ENCODE results near the gene TRIM46.

The TRIM46 gene

GRCh38 chr1:155183775-155184221 lies 10.1 kb downstream of the TRIM46 start:
- Histone ChIP-seq H3K27me3 (no peaks in the 10 kb centered on the region), H3K36me3 (no peaks in the 10 kb centered on the region), H3K27ac (no peak overlapping the region), H3K4me3 (ENCODE audit: low read depth in 1 of 2, low read length in 1 of 2) (no peak overlapping the region), H3K4me1 (ENCODE audit: control insufficient read depth in 1 of 2, insufficient read depth in 1 of 2, low read depth in 1 of 2, low read length in 1 of 2) (no peaks in the 10 kb centered on the region), H3K9me3 (no peaks in the 10 kb centered on the region)
- no peak for TF ChIP-seq CTCF (IDR thresholded peaks at IDR 0.05)

- H3K4me3 ChIP-seq (ENCODE audit: low read depth in 1 of 2, low read length in 1 of 2) = no peak overlapping the region
- no peak overlapping the region for H3K27ac ChIP-seq
- no peaks in the 10 kb centered on the region for H3K27me3 ChIP-seq
- no peaks in the 10 kb centered on the region for H3K36me3 ChIP-seq
- TF ChIP-seq CTCF (IDR thresholded peaks at IDR 0.05) = no peak
- H3K9me3 ChIP-seq = no peaks in the 10 kb centered on the region
- H3K4me1 ChIP-seq (ENCODE audit: control insufficient read depth in 1 of 2, insufficient read depth in 1 of 2, low read depth in 1 of 2, low read length in 1 of 2) = no peaks in the 10 kb centered on the region
Observed at GRCh38 chr1:155184351-155184811, 10.7 kb downstream of the TRIM46 start.

GRCh38 chr1:155184835-155185782 lies 11.5 kb downstream of the TRIM46 start:
- Histone ChIP-seq H3K27ac (no peak overlapping the region), H3K4me3 (ENCODE audit: low read depth in 1 of 2, low read length in 1 of 2) (no peak overlapping the region), H3K36me3 (no peaks in the 10 kb centered on the region), H3K4me1 (ENCODE audit: control insufficient read depth in 1 of 2, insufficient read depth in 1 of 2, low read depth in 1 of 2, low read length in 1 of 2) (no peaks in the 10 kb centered on the region), H3K27me3 (no peaks in the 10 kb centered on the region), H3K9me3 (no peaks in the 10 kb centered on the region)
- TF ChIP-seq CTCF (IDR thresholded peaks at IDR 0.05) = no peak

GRCh38 chr1:155185783-155186066 lies 12.1 kb downstream of the TRIM46 start:
- H3K4me1 ChIP-seq (ENCODE audit: control insufficient read depth in 1 of 2, insufficient read depth in 1 of 2, low read depth in 1 of 2, low read length in 1 of 2) = no peaks in the 10 kb centered on the region
- no peaks in the 10 kb centered on the region for H3K9me3 ChIP-seq
- H3K36me3 ChIP-seq = no peaks in the 10 kb centered on the region
- no peaks in the 10 kb centered on the region for H3K27me3 ChIP-seq
- TF ChIP-seq CTCF (IDR thresholded peaks at IDR 0.05) = no peak
- no peak overlapping the region for H3K27ac ChIP-seq
- H3K4me3 ChIP-seq (ENCODE audit: low read depth in 1 of 2, low read length in 1 of 2) = no peak overlapping the region

- Histone ChIP-seq H3K9me3 (no peaks in the 10 kb centered on the region), H3K4me1 (ENCODE audit: control insufficient read depth in 1 of 2, insufficient read depth in 1 of 2, low read depth in 1 of 2, low read length in 1 of 2) (no peaks in the 10 kb centered on the region), H3K27me3 (no peaks in the 10 kb centered on the region), H3K36me3 (no peaks in the 10 kb centered on the region), H3K27ac (no peak overlapping the region), H3K4me3 (ENCODE audit: low read depth in 1 of 2, low read length in 1 of 2) (no peak overlapping the region)
- no peak for TF ChIP-seq CTCF (IDR thresholded peaks at IDR 0.05)
Observed at GRCh38 chr1:155186067-155186793, 12.6 kb downstream of the TRIM46 start.

Measured in neutrophil (primary cell).